HG03521 (cell line): ENCODE measurements around the gene C1orf105.

ENCODE experiments used
- ATAC-seq: cut with Tn5 transposase; IDR thresholded peaks from one replicate; pipeline ENCODE4 v1.9.1; 2021; ENCODE audit warnings: mild to moderate bottlenecking, moderate library complexity; ENCODE audit not compliant: unreplicated experiment

The C1orf105 gene

DNA sequence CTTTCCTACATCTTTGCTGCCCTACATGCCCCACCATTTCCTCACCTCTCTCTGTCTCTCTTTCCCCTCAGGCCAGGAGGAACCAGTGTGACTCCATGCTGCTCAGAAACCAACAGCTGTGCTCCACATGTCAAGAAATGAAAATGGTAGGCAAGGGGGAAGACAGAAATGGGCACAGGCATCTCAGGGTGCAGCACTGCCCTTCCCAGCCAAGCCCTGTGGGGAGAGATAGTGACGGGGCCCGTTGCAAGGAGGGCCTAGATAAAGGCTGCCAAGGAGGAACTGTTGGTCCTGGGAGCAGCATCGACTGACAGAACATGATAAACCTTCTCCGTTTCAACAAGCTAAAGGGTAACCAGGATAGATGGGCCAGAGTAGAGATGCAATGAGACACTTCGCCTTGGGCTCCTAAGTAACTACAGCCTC, 35.9 kb downstream of the C1orf105 start:
- ATAC-seq: no peak

DNA sequence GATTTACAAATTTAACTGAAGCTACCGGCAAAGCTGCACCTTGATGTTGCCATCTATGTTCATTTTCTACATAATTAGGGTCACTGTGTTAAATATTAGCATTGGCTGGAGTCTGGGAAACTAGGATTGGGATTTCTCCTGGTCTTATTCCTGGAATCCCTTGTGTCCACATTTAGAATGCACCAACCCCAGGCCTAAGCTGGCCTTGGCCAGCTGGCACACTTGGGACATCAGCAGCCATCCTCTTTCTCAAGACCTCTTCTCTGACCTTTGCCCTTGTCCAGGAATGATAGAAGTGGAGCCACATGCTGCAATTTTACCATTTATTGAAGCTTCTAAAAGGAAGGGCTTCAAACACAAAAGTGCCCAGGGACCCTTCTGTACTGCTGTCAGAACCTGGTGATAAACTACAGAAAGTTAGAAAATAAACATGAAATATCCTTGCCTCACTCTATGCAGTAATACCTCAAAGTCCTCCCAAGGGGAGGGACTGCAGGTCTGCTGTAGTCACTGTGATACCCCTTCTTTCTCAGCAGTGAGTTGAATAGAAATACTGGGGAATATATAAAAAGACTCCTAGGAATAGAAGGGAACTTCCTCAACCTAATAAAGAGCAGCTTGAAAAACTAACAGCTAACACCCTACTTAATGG, 37.1 kb downstream of the C1orf105 start:
- no peak for ATAC-seq

DNA sequence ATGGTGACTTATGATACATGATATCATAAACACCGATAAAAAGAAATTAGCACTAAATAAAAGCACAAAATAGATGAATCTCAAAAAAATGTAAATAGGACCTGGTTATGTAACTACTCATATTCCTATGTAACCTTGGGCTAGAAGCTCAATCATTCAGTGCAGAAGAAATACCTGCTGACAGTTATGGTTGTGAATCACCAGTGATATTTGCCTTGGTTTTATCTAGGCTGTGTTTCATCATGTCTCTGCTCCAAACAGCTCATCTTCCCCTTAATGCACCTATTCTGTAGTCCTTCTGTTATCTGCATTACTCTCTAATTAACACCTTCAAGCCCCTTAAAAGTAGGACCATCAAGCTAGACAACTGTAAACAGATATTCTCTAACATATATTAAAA, 39.7 kb downstream of the C1orf105 start:
- no peak for ATAC-seq

DNA sequence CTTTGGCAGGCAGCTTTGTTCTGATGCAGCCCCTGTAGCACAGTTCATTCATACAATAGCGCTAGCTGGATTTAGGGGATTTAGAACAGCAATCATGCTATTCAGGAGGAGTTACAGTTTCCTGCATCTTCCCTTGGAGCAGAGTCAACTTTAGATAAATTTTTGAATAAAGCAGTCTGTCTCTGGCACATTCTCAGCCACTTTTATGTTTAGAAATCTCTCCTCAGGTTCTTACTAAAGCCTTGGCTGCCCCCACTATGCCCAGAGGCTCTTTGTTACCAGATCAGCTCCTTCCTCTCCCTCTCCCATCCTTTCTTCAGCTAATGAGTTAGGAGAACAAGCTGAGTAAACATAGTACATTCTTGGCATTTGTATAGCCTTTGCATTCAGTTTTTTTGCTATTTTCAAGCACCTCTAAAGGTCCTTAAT, 40.4 kb downstream of the C1orf105 start:
- ATAC-seq: no peak

DNA sequence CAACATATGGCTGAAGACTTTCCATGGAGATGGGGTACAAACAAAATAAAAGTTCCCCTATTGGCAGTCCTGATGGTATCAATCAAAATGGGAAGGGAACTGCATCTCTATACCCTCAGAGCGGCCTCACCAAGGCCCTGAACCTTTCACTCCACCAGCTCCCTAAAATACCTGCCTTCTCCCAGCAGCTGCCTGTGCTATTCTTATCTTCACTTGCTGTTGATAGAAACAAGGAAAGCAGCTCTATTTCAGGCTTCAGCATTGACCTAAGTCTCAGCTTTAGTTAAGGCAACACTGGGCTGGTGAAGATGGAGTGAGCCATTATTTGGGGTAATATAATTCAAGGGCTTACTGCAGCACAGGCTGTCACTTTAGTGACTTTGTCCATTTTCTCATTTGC, 45.1 kb downstream of the C1orf105 start:
- no peak for ATAC-seq

DNA sequence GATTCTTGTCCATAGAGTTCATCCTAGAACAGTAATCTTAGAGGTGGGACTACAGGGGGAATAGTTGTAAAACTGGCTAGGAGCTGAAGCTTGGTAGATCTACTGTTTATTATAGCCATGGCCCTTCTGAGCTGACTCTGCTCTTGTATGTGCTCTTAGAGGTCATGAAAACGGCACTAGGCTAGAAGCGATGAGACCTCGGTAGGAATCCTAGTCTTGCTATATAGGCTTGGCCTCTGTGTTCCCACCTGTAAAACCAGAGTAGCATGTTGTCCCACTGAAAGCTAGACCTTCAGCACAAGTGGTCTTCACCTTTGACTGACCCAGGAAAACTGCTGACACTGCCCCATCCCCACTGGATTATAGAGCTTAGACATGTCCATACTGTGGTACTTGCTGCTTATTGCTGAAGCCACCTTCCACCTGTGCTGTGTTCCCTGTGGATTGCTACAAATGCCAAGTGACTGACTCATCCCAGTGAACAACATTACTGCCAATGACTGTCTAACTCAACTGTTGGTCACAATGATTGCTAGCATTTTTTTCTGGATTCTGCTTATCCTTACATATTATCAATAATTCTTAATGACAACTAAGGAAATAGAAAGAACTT, 46.4 kb downstream of the C1orf105 start:
- no peak for ATAC-seq

DNA sequence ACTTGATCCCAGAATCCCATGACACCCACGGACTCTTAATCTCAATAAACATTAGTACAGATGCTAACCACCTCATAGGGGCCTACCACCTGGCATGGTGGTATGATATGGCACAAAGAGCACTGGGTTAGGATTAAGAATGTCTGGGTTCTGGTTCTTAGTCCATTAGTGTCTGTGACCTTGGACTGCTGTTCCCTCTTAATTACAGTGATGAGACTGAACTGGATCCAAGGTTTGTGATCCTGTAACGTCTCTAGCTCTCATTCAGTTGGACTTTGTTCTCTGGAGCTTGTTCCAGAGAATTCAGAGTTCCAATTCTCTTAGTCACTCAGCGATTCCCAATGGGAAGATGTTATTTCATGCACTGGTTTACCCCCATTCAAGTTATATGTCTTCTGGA, 47.0 kb downstream of the C1orf105 start:
- ATAC-seq: no peak

DNA sequence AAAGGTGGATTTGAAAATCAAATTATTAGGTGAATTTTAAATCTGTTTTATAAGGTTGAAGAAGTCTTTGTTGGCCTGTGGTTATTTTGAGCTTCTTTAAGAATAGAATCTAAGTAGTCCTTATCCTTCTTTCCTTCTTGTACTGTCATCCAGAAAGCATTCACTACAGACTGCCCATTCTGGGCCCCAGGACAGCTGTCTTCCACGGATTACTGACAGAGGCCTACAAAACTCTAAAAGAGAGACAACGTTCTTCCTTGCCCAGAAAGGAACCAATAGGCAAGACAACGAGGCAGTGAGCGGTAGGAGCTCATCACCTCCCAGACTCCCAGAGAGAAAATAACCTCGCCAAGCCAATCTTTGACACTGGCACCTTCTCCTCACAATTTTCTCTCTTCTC, 47.8 kb downstream of the C1orf105 start:
- no peak for ATAC-seq

DNA sequence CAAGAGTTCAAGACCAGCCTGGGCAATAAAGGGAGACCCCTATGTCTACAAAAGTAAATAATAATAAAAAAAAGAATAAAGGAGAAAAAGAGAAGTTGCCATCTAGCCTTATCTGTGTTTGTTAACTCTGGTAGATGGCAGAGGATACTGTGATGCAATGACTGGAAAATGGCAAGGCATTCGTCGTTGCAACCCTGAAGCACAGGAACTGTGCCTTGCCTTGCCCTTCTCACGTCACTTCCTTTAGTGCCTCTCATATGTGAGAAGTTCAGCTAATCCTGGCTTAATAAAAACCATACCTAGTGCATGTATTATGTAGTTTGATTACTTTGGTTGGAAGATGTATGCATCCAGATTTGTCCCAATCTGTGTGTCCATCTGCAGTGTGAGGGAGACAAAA, 49.2 kb downstream of the C1orf105 start:
- no peak for ATAC-seq

DNA sequence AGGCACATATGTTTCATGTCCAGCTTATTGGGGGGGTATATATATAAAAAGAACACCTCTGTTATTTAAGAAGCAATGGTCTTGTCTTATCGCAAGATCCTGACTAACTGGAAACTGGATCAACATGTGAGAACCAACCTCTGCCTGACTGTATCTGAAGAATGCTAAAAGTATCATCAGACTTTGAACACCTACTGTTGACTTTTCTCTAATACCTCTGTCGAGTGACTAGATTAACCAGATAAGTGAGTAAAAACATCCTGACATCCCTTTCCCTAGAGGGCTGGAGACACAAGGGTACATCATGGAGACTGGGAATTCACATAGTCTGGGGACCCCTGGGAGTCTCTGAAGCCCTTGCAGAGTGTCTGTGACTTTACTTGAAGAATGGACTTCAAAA, 49.7 kb downstream of the C1orf105 start:
- ATAC-seq: no peak

DNA sequence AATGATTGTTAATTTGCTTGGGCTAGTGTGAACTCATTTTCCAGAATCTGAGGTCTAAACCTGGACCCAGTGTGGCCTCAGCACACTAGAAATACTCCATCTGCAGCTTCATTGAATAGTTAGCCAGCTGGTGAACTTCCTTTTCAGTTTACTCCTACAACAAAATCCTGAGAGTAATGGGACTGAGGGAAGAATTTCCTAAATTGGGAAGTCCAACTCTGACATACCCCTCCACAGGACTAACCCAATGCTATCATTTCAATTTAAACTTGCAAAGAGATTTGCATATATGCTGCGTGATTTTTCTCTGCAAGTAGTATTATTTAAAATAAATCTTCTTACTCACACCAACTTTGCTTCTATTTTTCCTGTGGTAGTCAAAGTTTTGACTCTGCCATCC, 51.2 kb downstream of the C1orf105 start:
- no peak for ATAC-seq

DNA sequence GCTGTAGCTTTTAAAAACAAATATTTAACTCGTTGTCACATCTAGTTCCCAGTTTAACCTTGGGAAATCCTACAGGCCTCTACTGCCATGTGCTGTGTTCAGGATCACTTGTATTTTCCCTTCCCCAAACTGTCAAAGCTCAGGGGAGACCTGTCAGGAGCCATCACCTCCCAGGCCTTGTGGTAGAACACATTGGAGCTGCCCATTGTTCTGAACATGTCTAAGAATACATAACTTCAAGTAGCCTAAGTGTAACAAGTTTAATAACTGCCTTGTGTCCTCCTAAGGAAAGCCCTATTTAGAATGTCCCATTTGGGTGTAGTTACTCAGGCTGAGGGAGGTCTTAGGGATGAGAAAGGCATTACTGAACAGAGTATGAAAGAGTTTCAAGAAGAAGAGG, 52.0 kb downstream of the C1orf105 start:
- ATAC-seq: no peak

DNA sequence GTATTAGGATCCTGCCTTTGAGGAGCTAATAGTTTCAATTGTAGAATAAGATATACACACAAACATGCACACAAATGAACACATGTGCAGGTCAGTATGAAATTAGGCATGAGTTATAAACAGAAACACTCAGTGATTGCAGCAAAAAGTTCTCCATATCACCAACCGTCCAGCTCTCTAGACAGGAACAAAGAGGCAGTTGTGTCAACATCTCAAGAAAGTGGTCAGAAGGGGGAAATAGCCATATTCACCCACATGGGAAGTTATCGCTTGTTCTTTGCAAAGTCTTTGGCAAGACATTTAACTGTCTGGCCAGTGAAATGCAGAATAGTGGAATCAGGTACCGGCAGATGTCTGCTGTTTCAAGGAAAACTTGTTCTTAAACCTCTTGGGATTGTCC, 52.8 kb downstream of the C1orf105 start:
- no peak for ATAC-seq

DNA sequence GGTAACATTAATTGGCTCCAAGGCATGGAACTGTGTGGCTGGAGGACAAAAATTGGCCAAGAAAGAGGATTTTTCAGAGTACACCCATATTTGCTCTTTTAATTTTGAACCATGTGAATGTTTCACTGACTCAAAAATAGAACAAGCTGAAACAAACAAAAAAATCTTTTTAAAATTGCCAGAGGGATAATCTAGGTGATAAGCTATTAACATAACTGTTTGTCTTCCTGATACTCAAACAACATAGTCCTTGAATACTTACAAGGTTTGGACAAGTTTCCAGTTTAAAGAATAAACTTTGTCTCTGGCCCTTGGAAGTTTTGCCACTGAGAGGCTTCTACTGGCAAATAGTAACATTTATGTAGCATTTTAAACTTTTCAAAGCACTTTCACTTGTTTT, 53.4 kb downstream of the C1orf105 start:
- ATAC-seq: no peak

DNA sequence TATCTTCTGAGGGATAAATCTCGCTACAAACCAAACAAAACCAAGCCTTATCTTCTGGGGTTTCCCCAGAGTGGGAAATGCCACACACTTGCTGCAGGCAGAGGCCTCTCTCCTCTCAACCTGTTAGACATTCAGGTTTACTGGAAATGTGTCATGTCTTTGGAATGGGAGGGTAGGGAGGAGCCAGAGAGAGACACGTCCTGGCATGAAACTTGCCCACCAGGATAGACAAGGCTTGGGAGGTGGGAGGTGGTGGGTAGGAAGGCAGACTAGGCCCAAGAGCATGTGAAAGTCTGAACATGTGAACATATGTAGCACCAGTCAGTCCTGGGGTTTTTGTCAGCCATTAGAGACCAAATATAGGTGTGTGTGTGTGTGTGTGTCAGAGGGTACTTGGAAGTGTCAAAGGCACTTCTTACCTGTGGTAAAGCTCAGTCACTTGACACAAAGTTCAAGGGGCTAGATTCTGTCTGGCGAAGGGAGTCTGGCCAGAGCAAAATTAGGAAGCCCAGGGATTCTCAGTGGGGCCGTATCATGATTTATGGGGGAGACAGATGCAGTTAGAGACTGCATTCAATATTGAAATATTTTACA, 55.8 kb downstream of the C1orf105 start:
- ATAC-seq: no peak

DNA sequence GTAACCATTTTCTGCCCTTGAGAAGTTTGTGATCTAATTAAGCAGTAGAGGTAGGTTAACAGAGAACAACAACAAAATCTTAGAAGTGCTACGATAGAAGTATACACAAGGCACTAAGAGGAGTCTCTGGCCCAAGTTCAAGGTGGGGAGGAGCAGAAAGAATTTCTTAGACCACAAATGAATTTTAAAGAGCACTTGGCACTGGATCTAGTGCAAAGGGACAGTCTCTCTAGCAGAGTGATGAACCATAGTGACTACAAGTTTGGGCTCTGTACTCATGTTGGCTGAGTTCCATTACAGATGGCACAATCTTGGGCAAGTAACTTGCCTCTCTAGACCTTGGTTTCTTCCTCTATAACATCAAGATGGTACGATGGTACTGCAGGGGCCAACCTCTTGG, 56.7 kb downstream of the C1orf105 start:
- no peak for ATAC-seq

DNA sequence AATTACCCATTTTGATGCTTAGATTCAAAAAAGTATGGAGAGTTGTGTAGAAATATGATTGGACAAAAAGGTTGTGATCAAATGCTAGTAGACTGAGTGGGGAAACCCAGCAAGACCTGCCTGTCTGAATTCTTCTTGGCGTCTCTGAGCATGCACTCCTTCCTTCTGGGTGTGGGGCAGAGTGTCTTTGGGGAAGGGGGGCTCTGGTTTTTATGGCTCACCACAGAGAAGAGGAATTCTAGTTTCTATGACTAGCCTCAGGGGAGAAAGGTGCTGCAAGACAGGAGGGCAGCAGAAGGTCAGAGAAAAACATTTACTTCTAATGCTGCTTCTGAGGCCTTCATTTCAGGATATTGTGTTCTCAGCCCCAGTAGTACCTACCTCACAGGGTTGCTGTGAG, 57.3 kb downstream of the C1orf105 start:
- no peak for ATAC-seq

DNA sequence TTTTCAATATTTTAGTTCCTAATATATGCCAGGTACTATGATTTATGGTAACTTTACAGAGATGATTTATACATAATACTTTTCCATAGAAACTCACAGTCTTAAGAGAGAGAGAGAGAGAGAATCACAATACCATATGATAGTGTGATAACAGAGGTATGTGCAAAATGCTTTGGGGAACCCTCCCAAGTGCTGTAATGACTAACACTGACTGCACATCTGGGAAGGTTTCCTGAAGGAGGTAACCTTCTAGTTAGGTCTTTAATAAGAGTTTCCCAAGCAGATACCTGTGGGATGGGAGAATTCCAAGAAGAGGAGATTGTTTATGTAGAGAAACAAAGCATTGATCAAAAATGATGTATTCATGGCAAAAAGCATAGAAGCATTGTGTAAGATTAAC, 58.0 kb downstream of the C1orf105 start:
- no peak for ATAC-seq

DNA sequence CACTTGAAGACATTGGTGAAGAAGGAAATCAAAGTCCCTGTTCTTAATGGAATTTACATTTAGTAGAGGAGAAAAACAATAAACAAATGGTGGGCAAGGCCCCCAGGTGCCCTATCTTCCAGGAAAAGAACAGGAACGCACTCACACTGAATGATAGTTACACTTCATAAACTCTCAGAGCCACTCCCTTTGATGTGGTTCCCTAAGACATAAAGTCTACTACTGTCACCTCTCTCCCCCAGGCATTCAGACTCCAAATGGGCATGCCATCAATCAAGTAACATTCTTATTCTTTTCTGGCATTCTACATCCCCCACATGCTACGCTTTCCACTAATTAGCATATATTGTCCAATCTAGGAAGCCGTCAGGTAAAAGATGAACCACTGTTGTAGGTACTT, 59.9 kb downstream of the C1orf105 start:
- no peak for ATAC-seq

DNA sequence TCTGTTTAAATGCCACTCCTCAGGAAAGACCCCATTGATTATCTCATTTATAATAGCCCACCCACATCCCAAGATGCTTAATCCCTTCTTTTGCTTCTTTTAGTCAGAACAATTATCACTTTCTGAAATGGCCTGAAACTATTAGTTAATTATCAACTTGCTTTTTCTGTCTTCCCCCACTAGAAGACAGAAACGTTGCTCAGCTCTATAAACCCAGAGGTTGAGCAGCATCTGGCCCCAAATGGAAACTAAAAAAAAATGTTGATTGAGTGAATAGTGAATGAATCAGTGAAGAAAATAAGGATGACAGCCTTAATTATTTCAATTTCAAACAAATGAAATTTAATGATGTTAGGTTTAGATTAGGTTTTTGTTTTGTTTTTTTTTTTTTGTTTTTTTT, 61.6 kb downstream of the C1orf105 start:
- no peak for ATAC-seq

DNA sequence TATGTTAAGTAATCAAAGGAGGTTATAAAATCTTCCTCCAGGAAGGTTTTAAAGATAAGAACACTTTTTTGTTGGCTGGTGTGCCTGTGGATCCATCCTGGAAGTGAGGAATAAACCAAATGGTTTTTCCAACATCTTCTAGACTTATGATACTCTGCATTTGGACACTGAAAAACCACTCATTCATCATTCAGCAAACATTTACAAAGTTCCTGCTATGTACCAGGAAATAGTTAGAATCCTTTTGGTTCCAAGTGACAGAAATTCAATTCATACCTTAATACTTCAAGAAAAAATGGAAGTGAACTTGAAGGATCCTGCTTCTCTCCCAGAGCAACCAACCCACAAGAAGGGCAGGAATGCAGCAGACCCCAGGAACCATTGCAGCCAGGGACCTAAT, 63.0 kb downstream of the C1orf105 start:
- ATAC-seq: no peak

DNA sequence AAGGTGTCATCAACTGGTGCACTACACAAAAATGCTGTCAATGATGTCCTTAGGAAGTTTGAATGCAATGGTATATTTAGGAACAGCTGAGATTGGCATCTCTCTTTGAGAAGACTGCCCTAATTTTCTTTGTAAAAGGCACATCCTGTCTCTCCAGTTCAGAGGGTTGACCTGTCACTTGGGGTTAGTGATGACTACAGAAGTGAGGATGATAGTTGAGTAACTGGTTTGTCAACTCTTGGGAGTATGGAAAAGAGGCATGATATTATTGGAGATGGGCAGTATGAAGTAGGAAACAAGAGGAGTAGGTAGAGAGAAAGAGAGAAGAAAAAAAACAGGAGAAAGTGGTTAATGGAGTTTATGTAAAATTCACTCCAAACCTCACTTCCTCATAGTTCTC, 63.8 kb downstream of the C1orf105 start:
- ATAC-seq: no peak

DNA sequence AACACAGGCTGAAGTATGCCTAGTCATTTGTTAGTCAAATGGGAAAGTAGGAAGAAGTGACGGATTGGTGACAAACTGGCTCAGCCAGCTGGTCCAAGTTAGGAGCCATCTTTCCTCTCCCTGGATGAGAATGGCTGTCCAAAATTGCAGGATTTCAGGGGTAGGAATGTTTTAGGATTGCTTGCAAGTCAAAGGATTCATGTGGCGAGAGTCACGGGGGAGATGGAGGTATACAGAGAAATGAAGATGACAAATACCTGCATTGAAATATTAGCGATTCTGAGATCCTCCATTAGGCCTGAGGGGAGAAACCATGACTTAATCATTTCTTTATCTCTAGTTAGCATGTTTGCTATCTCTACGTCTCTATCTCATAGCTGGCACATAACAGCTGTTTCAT, 65.1 kb downstream of the C1orf105 start:
- no peak for ATAC-seq
